Measurements from ENCODE around the gene UCK2.

UCK2 gene

DNA sequence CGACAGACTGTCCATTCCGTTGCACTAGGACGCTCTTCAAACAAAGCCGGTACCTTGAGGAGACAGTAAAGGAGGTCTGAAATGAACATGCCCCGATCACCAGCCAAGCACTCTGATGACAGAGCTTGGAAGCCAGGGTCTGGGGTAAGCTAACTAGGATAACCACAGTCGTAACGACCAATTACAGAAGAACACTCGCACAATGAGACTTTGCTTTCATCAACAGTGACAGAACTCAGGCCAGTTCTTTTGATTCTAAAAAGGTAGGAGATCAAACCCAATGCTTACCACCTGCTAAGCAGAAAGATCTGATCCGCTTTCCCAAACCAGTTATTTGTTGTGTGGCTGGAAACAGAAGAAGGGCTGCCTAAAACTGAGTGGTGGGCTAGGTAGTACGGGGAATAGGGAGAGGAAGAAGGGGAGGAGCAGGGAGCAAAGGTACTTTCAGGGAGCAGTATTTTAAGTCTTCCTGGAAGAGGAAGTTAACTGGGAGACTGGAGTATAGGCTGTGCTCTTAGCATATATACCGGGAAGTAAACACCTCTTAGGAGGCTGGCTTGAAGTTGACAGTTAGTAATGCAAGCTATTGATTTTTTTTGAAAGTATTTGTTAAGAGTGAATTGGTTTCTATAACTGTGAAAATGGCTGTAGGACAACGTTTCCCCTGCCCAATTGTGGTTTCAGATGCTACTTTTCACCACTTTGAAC, 38.4 kb downstream of the UCK2 start:
- no peak for DNase-seq
- peaks cover 44% of the 10 kb centered on the region for H4K20me1 ChIP-seq (ENCODE audit: insufficient read depth, low read length)
- peaks cover 96% of the 10 kb centered on the region for H3K79me2 ChIP-seq (ENCODE audit: low read length)
- peaks cover 9% of the 10 kb centered on the region for H3K4me1 ChIP-seq (ENCODE audit: low read length)
- no peak overlapping the region for H3K27ac ChIP-seq (ENCODE audit: low read length)
- no peaks in the 10 kb centered on the region for H3K27me3 ChIP-seq (replicated peaks; ENCODE audit: insufficient read depth, low read length)
- no peak overlapping the region for H3K9ac ChIP-seq (ENCODE audit: low read length)
- H3K9me2 ChIP-seq (replicated peaks; ENCODE audit: insufficient read depth, low read length) = no peaks in the 10 kb centered on the region
- no peaks in the 10 kb centered on the region for H3K36me3 ChIP-seq (replicated peaks; ENCODE audit: insufficient read depth, low read length)
- no peak overlapping the region for H3K4me3 ChIP-seq (ENCODE audit: low read length)
- TF ChIP-seq EZH2phosphoT487 (IDR thresholded peaks at IDR 0.05; ENCODE audit: low read length) (no peak), EZH2 (optimal IDR thresholded peaks at IDR 0.05; ENCODE audit: low read depth, low read length) (no peak), CTCF (IDR thresholded peaks at IDR 0.05; ENCODE audit: low read length) (no peak)
- H3K4me2 ChIP-seq (ENCODE audit: low read depth, low read length) = no peak overlapping the region
- no peaks in the 10 kb centered on the region for H3K9me3 ChIP-seq (replicated peaks; ENCODE audit: insufficient read depth, low read length)
- H2AFZ ChIP-seq (ENCODE audit: low read length) = no peak overlapping the region
- H3F3A ChIP-seq (ENCODE audit: insufficient read depth, low read length) = peaks cover 4% of the 10 kb centered on the region

GRCh38 chr1:165869343-165869742, 41.9 kb downstream of the UCK2 start:
- Histone ChIP-seq H3K9ac (ENCODE audit: low read length) (no peak overlapping the region), H3K27me3 (replicated peaks; ENCODE audit: insufficient read depth, low read length) (no peaks in the 10 kb centered on the region), H3K4me3 (ENCODE audit: low read length) (no peak overlapping the region), H3K79me2 (ENCODE audit: low read length) (peaks cover 99% of the 10 kb centered on the region), H3K4me1 (ENCODE audit: low read length) (peaks cover 19% of the 10 kb centered on the region), H4K20me1 (ENCODE audit: insufficient read depth, low read length) (peaks cover 35% of the 10 kb centered on the region; the same call in 1 of the 2 replicates), H3K9me3 (replicated peaks; ENCODE audit: insufficient read depth, low read length) (no peaks in the 10 kb centered on the region), H3K27ac (ENCODE audit: low read length) (no peak overlapping the region), H3K36me3 (replicated peaks; ENCODE audit: insufficient read depth, low read length) (no peaks in the 10 kb centered on the region), H3K4me2 (ENCODE audit: low read depth, low read length) (no peak overlapping the region), H3K9me2 (replicated peaks; ENCODE audit: insufficient read depth, low read length) (no peaks in the 10 kb centered on the region), H3F3A (ENCODE audit: insufficient read depth, low read length) (peaks cover 16% of the 10 kb centered on the region), H2AFZ (ENCODE audit: low read length) (no peak overlapping the region)
- TF ChIP-seq CTCF (IDR thresholded peaks at IDR 0.05; ENCODE audit: low read length) (no peak), EZH2 (optimal IDR thresholded peaks at IDR 0.05; ENCODE audit: low read depth, low read length) (no peak), EZH2phosphoT487 (IDR thresholded peaks at IDR 0.05; ENCODE audit: low read length) (no peak)
- no peak for DNase-seq

- Histone ChIP-seq H3K9me3 (replicated peaks; ENCODE audit: insufficient read depth, low read length) (no peaks in the 10 kb centered on the region), H4K20me1 (ENCODE audit: insufficient read depth, low read length) (peaks cover 36% of the 10 kb centered on the region; the same call in 1 of the 2 replicates), H3K79me2 (ENCODE audit: low read length) (peaks cover 99% of the 10 kb centered on the region), H3K9ac (ENCODE audit: low read length) (peak overlapping the region; percentile 22; the same call in 1 of the 2 replicates), H3K4me1 (ENCODE audit: low read length) (peaks cover 14% of the 10 kb centered on the region), H3K27me3 (replicated peaks; ENCODE audit: insufficient read depth, low read length) (no peaks in the 10 kb centered on the region), H3K36me3 (replicated peaks; ENCODE audit: insufficient read depth, low read length) (no peaks in the 10 kb centered on the region), H2AFZ (ENCODE audit: low read length) (no peak overlapping the region), H3K4me2 (ENCODE audit: low read depth, low read length) (peak overlapping the region; percentile 75), H3K27ac (ENCODE audit: low read length) (peak overlapping the region; percentile 66; the same call in 1 of the 2 replicates), H3F3A (ENCODE audit: insufficient read depth, low read length) (peaks cover 16% of the 10 kb centered on the region), H3K9me2 (replicated peaks; ENCODE audit: insufficient read depth, low read length) (no peaks in the 10 kb centered on the region), H3K4me3 (ENCODE audit: low read length) (peak overlapping the region; percentile 4; the same call in 1 of the 2 replicates)
- no peak for TF ChIP-seq EZH2phosphoT487 (IDR thresholded peaks at IDR 0.05; ENCODE audit: low read length)
- peak; percentile 97 for TF ChIP-seq CTCF (IDR thresholded peaks at IDR 0.05; ENCODE audit: low read length)
- no peak for TF ChIP-seq EZH2 (optimal IDR thresholded peaks at IDR 0.05; ENCODE audit: low read depth, low read length)
- peak; percentile 95 for DNase-seq
Measured at GRCh38 chr1:165871311-165872067, 44.1 kb downstream of the UCK2 start.

Measured in MM.1S (cell line).